CD4-positive, alpha-beta T cell treated with Interleukin-17A for 4 hours (primary cell): ENCODE results near the gene HYI.
A peak's percentile ranks its signal among the peaks of the same experiment; 100 is the strongest.
"Not testable (repeated sequence)": the region's sequence is repeated elsewhere in the genome, so short reads cannot be mapped to it uniquely, and the experiment has no call there.

Source experiments
- DNase-seq: peaks from one replicate; pipeline ENCODE4 v3.0.0-alpha.2; 2020; ENCODE audit warnings: mixed read lengths

The HYI gene

GRCh38 chr1:43423672-43424550, 29.8 kb downstream of the HYI start:
- no peak for DNase-seq

GRCh38 chr1:43422995-43423671, 30.6 kb downstream of the HYI start:
- no peak for DNase-seq

GRCh38 chr1:43421976-43422750, 31.6 kb downstream of the HYI start:
- DNase-seq = no peak

- no peak for DNase-seq
These were observed 32.3 kb downstream of the HYI start for GRCh38 chr1:43421396-43421795.

- no peak for DNase-seq
These were observed 32.9 kb downstream of the HYI start for GRCh38 chr1:43420874-43421273.

GRCh38 chr1:43419627-43420425, 33.9 kb downstream of the HYI start:
- no peak for DNase-seq

- no peak for DNase-seq
These were observed 34.9 kb downstream of the HYI start for GRCh38 chr1:43418858-43419257.

- no peak for DNase-seq
These were observed 37.8 kb downstream of the HYI start for GRCh38 chr1:43415901-43416300.

- peak; percentile 77 for DNase-seq
These were observed 39.0 kb downstream of the HYI start for GRCh38 chr1:43414634-43415223.

- DNase-seq = not testable (repeated sequence)
These were observed 40.3 kb downstream of the HYI start for GRCh38 chr1:43413426-43413825.

- no peak for DNase-seq
These were observed 43.2 kb downstream of the HYI start for GRCh38 chr1:43410571-43410970.

- DNase-seq = no peak
These were observed 47.9 kb downstream of the HYI start for GRCh38 chr1:43405876-43406234.

GRCh38 chr1:43405219-43405875, 48.4 kb downstream of the HYI start:
- DNase-seq = no peak

- no peak for DNase-seq
These were observed 49.4 kb downstream of the HYI start for GRCh38 chr1:43404353-43404752.

GRCh38 chr1:43402089-43402865, 51.5 kb downstream of the HYI start:
- no peak for DNase-seq
